HUES64 (cell line): ENCODE results near the gene CTDSPL.

ENCODE experiments used
- H3K27ac ChIP-seq: 2 replicates; pipeline ENCODE4 v1.7.0; 2013; ENCODE audit warnings: low read depth, low read length, inconsistent platforms
- H3K27me3 ChIP-seq: 2 replicates; pipeline ENCODE4 v1.6.1; 2013; ENCODE audit warnings: mild to moderate bottlenecking, low read length; ENCODE audit not compliant: insufficient read depth
- H3K36me3 ChIP-seq: 2 replicates; pipeline ENCODE4 v1.6.1; 2013; ENCODE audit warnings: mild to moderate bottlenecking, low read length; ENCODE audit not compliant: insufficient read depth
- H3K4me1 ChIP-seq: 2 replicates; pipeline ENCODE4 v1.6.1; 2013; ENCODE audit warnings: mild to moderate bottlenecking, low read length, moderate library complexity; ENCODE audit not compliant: insufficient read depth
- H3K4me3 ChIP-seq: 2 replicates; pipeline ENCODE4 v1.5.1; 2013; ENCODE audit warnings: mild to moderate bottlenecking, low read length, moderate library complexity
- H3K9ac ChIP-seq: 2 replicates; pipeline ENCODE4 v1.6.1; 2013; ENCODE audit warnings: mild to moderate bottlenecking, low read depth, low read length
- H3K9me3 ChIP-seq: 2 replicates; pipeline ENCODE4 v1.6.1; 2013; ENCODE audit warnings: low read depth, low read length; ENCODE audit not compliant: insufficient read depth
- WGBS: fragments of 150-250, 120-280 bp; methylation state at CpG from one replicate; pipeline ENCODE4 v1.1.7; 2013; ENCODE audit warnings: missing lambda C conversion rate; 5-methylcytosine and 5-hydroxymethylcytosine counted together

CTDSPL gene

DNA sequence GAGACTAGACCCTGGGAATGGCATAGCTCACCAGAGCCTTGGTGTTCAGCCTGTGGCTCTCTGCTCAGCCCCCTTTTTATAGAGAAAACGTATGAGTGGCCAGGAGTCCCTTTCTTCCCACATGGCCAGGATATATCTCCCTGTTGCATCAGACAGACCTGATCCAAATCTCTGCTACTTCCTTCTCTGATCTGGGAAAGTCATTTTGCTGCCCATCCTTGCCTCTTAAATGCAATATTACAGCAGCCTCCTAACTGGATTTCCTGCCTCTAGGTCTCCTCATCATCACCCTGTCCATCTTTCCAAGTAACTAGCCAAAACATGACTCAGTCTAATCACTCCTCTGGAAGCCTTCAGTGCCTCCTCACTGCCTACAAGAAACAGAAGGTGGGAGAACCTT, 42.9 kb downstream of the CTDSPL start:
- WGBS, result 84% methylated on average over 1 of the region's 1 CpG
- Histone ChIP-seq H3K9me3 (no peaks in the 10 kb centered on the region), H3K27me3 (no peaks in the 10 kb centered on the region), H3K4me1 (peaks cover 36% of the 10 kb centered on the region), H3K4me3 (no peak overlapping the region), H3K27ac (no peak overlapping the region), H3K36me3 (no peaks in the 10 kb centered on the region; the same call in 1 of the 2 replicates), H3K9ac (no peak overlapping the region)

DNA sequence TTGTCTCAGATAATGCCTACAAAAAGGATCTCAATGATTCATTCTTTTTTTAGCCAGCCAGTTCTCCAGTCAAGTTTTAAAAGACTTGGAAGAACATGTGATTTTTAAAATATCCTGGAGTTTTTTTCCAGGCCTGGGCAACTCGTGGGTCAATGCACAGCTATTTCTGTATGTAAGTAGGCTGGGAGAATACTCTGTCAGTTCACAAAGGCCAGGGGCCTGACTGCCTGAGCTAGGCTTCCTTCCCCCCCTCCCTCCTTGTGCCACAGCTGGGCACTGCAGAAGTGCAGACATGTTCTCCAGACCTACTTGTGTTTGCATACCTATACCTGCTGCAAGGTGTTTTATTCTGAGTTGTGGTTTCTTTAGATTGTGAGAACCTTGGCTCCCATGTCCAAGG, 43.7 kb downstream of the CTDSPL start:
- 54% methylated on average over 1 of the region's 1 CpG for WGBS
- Histone ChIP-seq H3K4me1 (peaks cover 36% of the 10 kb centered on the region), H3K9ac (no peak overlapping the region)

DNA sequence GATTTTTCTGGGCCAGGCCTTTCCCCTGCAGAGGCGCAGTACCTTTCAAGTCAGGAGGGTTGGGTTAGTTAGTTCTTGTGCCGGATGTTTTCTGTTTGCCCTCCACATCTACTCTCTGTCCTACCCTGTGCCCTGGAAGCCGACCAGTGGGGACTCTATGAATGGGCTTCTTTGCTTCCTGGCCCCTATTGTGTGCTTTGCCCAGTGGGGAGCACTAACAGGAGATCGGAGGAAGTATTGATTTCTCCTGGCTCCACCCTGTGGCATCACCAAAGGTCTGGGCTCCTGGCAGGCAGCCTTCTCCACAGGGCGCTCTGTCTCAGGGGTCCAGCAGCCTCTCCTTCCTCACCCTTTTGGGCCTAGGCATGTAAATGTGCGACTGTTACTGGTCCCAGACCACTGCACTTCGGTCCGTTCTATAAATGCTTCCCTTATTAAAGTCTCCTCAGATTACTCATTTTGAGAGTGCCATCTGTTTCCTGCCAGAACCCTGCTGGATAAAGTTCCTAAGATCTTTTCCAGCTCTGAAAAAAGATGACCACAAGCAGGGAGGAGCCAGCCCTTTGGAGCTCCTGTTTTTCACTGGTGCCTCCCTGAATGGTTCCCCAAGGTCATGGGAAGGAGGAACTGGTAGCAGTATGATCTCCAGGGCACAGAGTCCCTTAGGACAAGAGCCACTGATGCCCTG, 44.5 kb downstream of the CTDSPL start:
- WGBS, result 81% methylated on average over 8 of the region's 8 CpGs
- Histone ChIP-seq H3K4me1 (peaks cover 36% of the 10 kb centered on the region), H3K9me3 (no peaks in the 10 kb centered on the region), H3K27ac (no peak overlapping the region), H3K4me3 (no peak overlapping the region), H3K9ac (no peak overlapping the region), H3K36me3 (no peaks in the 10 kb centered on the region; the same call in 1 of the 2 replicates), H3K27me3 (no peaks in the 10 kb centered on the region)

More for the DNA sequence above, 43.7 kb downstream of the CTDSPL start:
- no peaks in the 10 kb centered on the region for H3K27me3 ChIP-seq
- H3K36me3 ChIP-seq, result no peaks in the 10 kb centered on the region; the same call in 1 of the 2 replicates
- no peak overlapping the region for H3K27ac ChIP-seq
- no peak overlapping the region for H3K4me3 ChIP-seq
- H3K9me3 ChIP-seq, result no peaks in the 10 kb centered on the region

DNA sequence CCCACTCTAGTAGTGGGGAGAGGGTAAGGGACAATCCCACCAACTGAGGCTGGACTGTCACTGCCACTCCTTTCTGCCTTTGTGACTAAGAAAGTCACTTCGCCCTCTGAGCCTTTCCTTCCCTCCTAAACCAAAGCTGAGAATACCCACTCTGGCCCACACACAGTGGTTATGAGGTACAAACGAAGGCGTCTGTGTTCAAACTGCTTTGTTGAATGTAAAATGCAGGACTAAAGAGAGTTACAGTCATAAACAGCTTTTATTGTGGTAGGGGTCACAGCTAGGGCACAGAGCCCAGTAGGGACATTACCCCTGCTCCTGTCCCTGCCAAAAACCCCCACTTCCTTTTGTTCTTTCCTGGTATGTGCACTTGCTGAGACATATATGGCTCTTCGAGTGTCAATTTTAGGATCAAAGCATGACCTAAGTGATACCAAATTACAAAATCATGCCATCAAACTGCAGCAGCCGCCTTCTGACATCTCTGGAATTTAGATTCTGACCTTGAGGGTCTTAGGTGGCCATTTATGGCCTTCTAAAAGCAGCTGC, 45.1 kb downstream of the CTDSPL start:
- Histone ChIP-seq H3K27me3 (no peaks in the 10 kb centered on the region), H3K4me3 (no peak overlapping the region), H3K27ac (no peak overlapping the region), H3K9me3 (no peaks in the 10 kb centered on the region), H3K4me1 (peaks cover 36% of the 10 kb centered on the region), H3K36me3 (no peaks in the 10 kb centered on the region), H3K9ac (no peak overlapping the region)
- 92% methylated on average over 5 of the region's 5 CpGs for WGBS

GRCh38 chr3:37907371-37907770, 45.7 kb downstream of the CTDSPL start:
- H3K9ac ChIP-seq, result no peak overlapping the region
- WGBS, result 78% methylated on average over 1 of the region's 2 CpGs

DNA sequence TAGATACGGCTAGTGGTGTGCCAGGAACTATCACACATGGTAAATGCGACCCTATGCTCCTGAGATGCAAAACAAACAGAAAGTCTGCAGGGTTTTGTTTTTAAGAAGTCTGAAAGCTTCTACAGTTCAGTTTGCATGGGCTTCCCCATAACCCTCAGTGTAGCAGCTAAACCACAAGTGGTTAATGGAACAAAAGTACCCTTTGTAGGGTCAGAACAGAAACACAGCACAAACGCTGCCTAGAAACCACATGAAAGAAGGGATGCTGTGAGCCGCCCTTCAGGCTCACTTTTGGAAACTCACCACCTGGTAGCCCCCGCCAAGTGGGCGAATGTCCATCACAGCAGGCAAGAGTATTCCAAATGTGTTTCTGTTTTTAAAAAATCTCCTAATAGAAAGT, 46.2 kb downstream of the CTDSPL start:
- no peak overlapping the region for H3K9ac ChIP-seq
- peaks cover 36% of the 10 kb centered on the region for H3K4me1 ChIP-seq
- H3K9me3 ChIP-seq, result no peaks in the 10 kb centered on the region
- WGBS, result 83% methylated on average over 6 of the region's 6 CpGs
- H3K27ac ChIP-seq, result no peak overlapping the region
- no peaks in the 10 kb centered on the region for H3K36me3 ChIP-seq
- H3K4me3 ChIP-seq, result no peak overlapping the region
- no peaks in the 10 kb centered on the region for H3K27me3 ChIP-seq

More at GRCh38 chr3:37907371-37907770, 45.7 kb downstream of the CTDSPL start:
- Histone ChIP-seq H3K4me1 (peaks cover 36% of the 10 kb centered on the region), H3K9me3 (no peaks in the 10 kb centered on the region), H3K36me3 (no peaks in the 10 kb centered on the region), H3K27ac (no peak overlapping the region), H3K27me3 (no peaks in the 10 kb centered on the region), H3K4me3 (no peak overlapping the region)

- Histone ChIP-seq H3K4me1 (peaks cover 34% of the 10 kb centered on the region), H3K36me3 (no peaks in the 10 kb centered on the region), H3K9ac (no peak overlapping the region), H3K27me3 (no peaks in the 10 kb centered on the region), H3K4me3 (no peak overlapping the region), H3K27ac (no peak overlapping the region), H3K9me3 (no peaks in the 10 kb centered on the region)
- 96% methylated on average over 5 of the region's 5 CpGs for WGBS
Measured at GRCh38 chr3:37909067-37909911, 47.6 kb downstream of the CTDSPL start.

- Histone ChIP-seq H3K9me3 (no peaks in the 10 kb centered on the region), H3K27ac (no peak overlapping the region), H3K36me3 (no peaks in the 10 kb centered on the region), H3K4me1 (peaks cover 21% of the 10 kb centered on the region; the same call in 1 of the 2 replicates), H3K4me3 (no peak overlapping the region), H3K9ac (no peak overlapping the region), H3K27me3 (no peaks in the 10 kb centered on the region)
- WGBS, result 83% methylated on average over 4 of the region's 4 CpGs
Measured at GRCh38 chr3:37910671-37911400, 49.2 kb downstream of the CTDSPL start.

- no peak overlapping the region for H3K9ac ChIP-seq
- no peaks in the 10 kb centered on the region for H3K27me3 ChIP-seq
- no peaks in the 10 kb centered on the region for H3K9me3 ChIP-seq
- H3K36me3 ChIP-seq, result no peaks in the 10 kb centered on the region
- no peak overlapping the region for H3K27ac ChIP-seq
- WGBS, result 84% methylated on average over 9 of the region's 9 CpGs
- H3K4me3 ChIP-seq, result no peak overlapping the region
- peaks cover 14% of the 10 kb centered on the region; the same call in 1 of the 2 replicates for H3K4me1 ChIP-seq
Measured at GRCh38 chr3:37912052-37912733, 50.5 kb downstream of the CTDSPL start.

DNA sequence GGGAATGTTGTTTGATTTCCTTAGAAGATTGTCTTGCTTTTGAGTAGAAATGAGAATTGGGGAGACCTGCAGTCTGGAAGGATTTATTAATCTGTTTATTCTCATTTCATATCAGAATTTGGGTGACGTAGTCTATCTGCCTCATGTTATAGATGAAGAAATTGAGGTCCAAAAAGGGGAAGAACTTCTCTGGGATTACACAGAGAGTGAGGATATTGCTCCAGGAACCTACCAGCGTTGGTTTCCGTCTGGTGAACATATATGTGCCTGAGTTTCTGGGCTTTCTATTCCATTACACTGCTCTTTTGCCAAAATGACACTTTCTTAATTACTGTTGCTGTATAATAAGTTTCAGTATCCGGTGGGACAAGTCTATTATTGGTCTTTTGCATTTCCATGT, 51.8 kb downstream of the CTDSPL start:
- Histone ChIP-seq H3K9me3 (no peaks in the 10 kb centered on the region), H3K36me3 (no peaks in the 10 kb centered on the region), H3K4me3 (no peak overlapping the region), H3K27ac (no peak overlapping the region), H3K9ac (no peak overlapping the region), H3K27me3 (no peaks in the 10 kb centered on the region), H3K4me1 (peaks cover 11% of the 10 kb centered on the region; the same call in 1 of the 2 replicates)
- 94% methylated on average over 3 of the region's 4 CpGs for WGBS
